HG03280 (cell line): ENCODE data around the gene INPP1.

Source experiments
- ATAC-seq: cut with Tn5 transposase; IDR thresholded peaks from one replicate; pipeline ENCODE4 v1.9.1; 2021; ENCODE audit warnings: mild to moderate bottlenecking, moderate library complexity; ENCODE audit not compliant: unreplicated experiment

INPP1 gene

GRCh38 chr2:190407662-190408537 lies 64.5 kb downstream of the INPP1 start, which contains the start of gene MFSD6:
Gene MFSD6, plus strand, starts transcription at chr2:190408355. Its CDS starts 27,675 bp downstream, at chr2:190436030.
- peak; percentile 55 for ATAC-seq

GRCh38 chr2:190408538-190409271 lies 65.3 kb downstream of the INPP1 start:
- ATAC-seq, result peak; percentile 64

GRCh38 chr2:190409616-190410015 lies 66.2 kb downstream of the INPP1 start:
- ATAC-seq, result no peak

- no peak for ATAC-seq
Measured at GRCh38 chr2:190410166-190410565, 66.8 kb downstream of the INPP1 start.

GRCh38 chr2:190412966-190413365 lies 69.6 kb downstream of the INPP1 start:
- ATAC-seq, result no peak

GRCh38 chr2:190413421-190413820 lies 70.0 kb downstream of the INPP1 start:
- ATAC-seq, result no peak

- ATAC-seq, result no peak
Measured at GRCh38 chr2:190415251-190415650, 71.9 kb downstream of the INPP1 start.

GRCh38 chr2:190415794-190416775 lies 72.7 kb downstream of the INPP1 start:
- ATAC-seq, result no peak

- ATAC-seq, result no peak
Measured at GRCh38 chr2:190417045-190417842, 73.9 kb downstream of the INPP1 start.

GRCh38 chr2:190418727-190419126 lies 75.3 kb downstream of the INPP1 start:
- ATAC-seq, result no peak

- no peak for ATAC-seq
Measured at GRCh38 chr2:190420801-190421200, 77.4 kb downstream of the INPP1 start.
